HS-5 (cell line): ENCODE data around the gene MRPS15.
A peak's percentile ranks its signal among the peaks of the same experiment; 100 is the strongest.
"Not testable (repeated sequence)": the region's sequence is repeated elsewhere in the genome, so short reads cannot be mapped to it uniquely, and the experiment has no call there.

Experiments
- DNase-seq: peaks from one replicate; pipeline ENCODE4 v3.0.0-alpha.2; 2012; ENCODE audit warnings: low read depth

MRPS15 gene

GRCh38 chr1:36463803-36464604 is at the start of gene MRPS15:
TSS of gene MRPS15 (minus strand) at chr1:36464384. CDS start at chr1:36464275, 109 bp downstream.
- DNase-seq: peak; percentile 77

- DNase-seq: no peak
Measured at GRCh38 chr1:36512842-36513241, 48.7 kb upstream of the MRPS15 start.

- DNase-seq: no peak
Measured at GRCh38 chr1:36511804-36512798, 47.9 kb upstream of the MRPS15 start.

GRCh38 chr1:36511220-36511619 is 47.0 kb upstream of the MRPS15 start:
- DNase-seq: not testable (repeated sequence)

GRCh38 chr1:36510418-36510817 is 46.2 kb upstream of the MRPS15 start:
- DNase-seq: no peak

- DNase-seq: no peak
Measured at GRCh38 chr1:36508257-36508656, 44.1 kb upstream of the MRPS15 start.

- no peak for DNase-seq
Measured at GRCh38 chr1:36506276-36506920, 42.2 kb upstream of the MRPS15 start.

GRCh38 chr1:36503733-36504132 is 39.5 kb upstream of the MRPS15 start:
- DNase-seq: no peak

- DNase-seq: no peak
Measured at GRCh38 chr1:36503159-36503558, 39.0 kb upstream of the MRPS15 start.

GRCh38 chr1:36502616-36503015 is 38.4 kb upstream of the MRPS15 start:
- DNase-seq: no peak

- DNase-seq: not testable (repeated sequence)
Measured at GRCh38 chr1:36501911-36502310, 37.7 kb upstream of the MRPS15 start.

- no peak for DNase-seq
Measured at GRCh38 chr1:36497207-36497606, 33.0 kb upstream of the MRPS15 start.

GRCh38 chr1:36494971-36495370 is 30.8 kb upstream of the MRPS15 start:
- DNase-seq: no peak

- no peak for DNase-seq
Measured at GRCh38 chr1:36493524-36493923, 29.3 kb upstream of the MRPS15 start.

- no peak for DNase-seq
Measured at GRCh38 chr1:36492491-36492890, 28.3 kb upstream of the MRPS15 start.

GRCh38 chr1:36489258-36490051 is 25.3 kb upstream of the MRPS15 start:
- DNase-seq: not testable (repeated sequence)

- DNase-seq: no peak
Measured at GRCh38 chr1:36487906-36488305, 23.7 kb upstream of the MRPS15 start.

- not testable (repeated sequence) for DNase-seq
Measured at GRCh38 chr1:36487336-36487725, 23.1 kb upstream of the MRPS15 start.

- DNase-seq: no peak
Measured at GRCh38 chr1:36486439-36487335, 22.5 kb upstream of the MRPS15 start.

GRCh38 chr1:36486093-36486438 is 21.9 kb upstream of the MRPS15 start:
- DNase-seq: no peak

- DNase-seq: no peak
Measured at GRCh38 chr1:36484099-36484498, 19.9 kb upstream of the MRPS15 start.
